Heart right ventricle (tissue), 16 donors: Measurements from ENCODE around the gene CLIC6. TPM values are rescaled to one million over a fixed set of nuclear protein-coding genes. Genes with fewer than 3 reads are reported as not detected.

Source experiments
- ATAC-seq, 8 donors: fragments of 200-7000 bp; cut with Tn5 transposase; one replicate each; pipeline ENCODE4 v1.9.1; 2020; ENCODE audit warnings: mild to moderate bottlenecking in 8 of 8, moderate library complexity in 8 of 8, moderate number of reproducible peaks in 1 of 8
- DNase-seq, 2 donors: peaks; one replicate each; pipeline ENCODE4 v3.0.0-alpha.2; 2020
- H3K27ac ChIP-seq, 10 donors: fragments of 200-600 bp; sonication (generic) in 2 of 10; one replicate each; pipeline versions ENCODE4 v1.5.0 to v1.8.0; 2020 to 2022; ENCODE audit warnings: mild to moderate bottlenecking in 3 of 10
- H3K27me3 ChIP-seq, 7 donors: fragments of 200-600 bp; one replicate each; pipeline ENCODE4 v1.8.0; 2021 to 2022; ENCODE audit warnings: mild to moderate bottlenecking in 2 of 7
- H3K36me3 ChIP-seq, 9 donors: fragments of 200-600 bp; sonication (generic) in 1 of 9; one replicate each; pipeline versions ENCODE4 v1.5.0 to v1.8.0; 2020 to 2022; ENCODE audit warnings: mild to moderate bottlenecking in 2 of 9
- H3K4me1 ChIP-seq, 9 donors: fragments of 200-600 bp; sonication (generic) in 1 of 9; one replicate each; pipeline versions ENCODE4 v1.5.0 to v1.8.0; 2020 to 2022; ENCODE audit warnings: mild to moderate bottlenecking in 4 of 9
- H3K4me3 ChIP-seq, 10 donors: fragments of 200-600 bp; sonication (generic) in 2 of 10; one replicate each; pipeline versions ENCODE4 v1.5.0 to v1.8.0; 2020 to 2022; ENCODE audit warnings: mild to moderate bottlenecking in 7 of 10, moderate library complexity in 2 of 10
- H3K9me3 ChIP-seq, 11 donors: fragments of 200-600 bp in 10 of 11; sonication (generic) in 2 of 11; one replicate each; pipeline versions ENCODE4 v1.5.0 to v1.8.0; 2013 to 2022; ENCODE audit warnings: mild to moderate bottlenecking in 2 of 11, control low read depth in 1 of 11, moderate library complexity in 1 of 11
- WGBS, 2 donors: extraction: QIAGEN DNeasy Blood & Tissue Kit; methylation state at CpG; one replicate each; pipeline ENCODE4 v1.1.7; 2013; ENCODE audit warnings: inconsistent platforms in 1 of 2; 5-methylcytosine and 5-hydroxymethylcytosine counted together
- intact Hi-C, 10 donors: fragments of 100-400 bp; cut with DNase I; formaldehyde crosslinking; loops; one replicate each; pipeline versions ENCODE4 v1.11.1 to v1.14.2; 2022
- polyA plus RNA-seq, 2 donors: library from polyadenylated mRNA; stranded (reverse); fragments of 200-250 nt; gene quantifications; one replicate each; pipeline ENCODE4 v1.2.3, GENCODE V29; 2013
- total RNA-seq, 10 donors: library from RNA; stranded (reverse); fragmentation: NEBNext Ultra II Directional in 3 of 10; extraction: Animal tissue kit (Norgen Biotek cat#: 25700) in 3 of 10; gene quantifications; one replicate each; pipeline versions ENCODE4 v1.2.1 to v1.2.4, GENCODE V29; 2021 to 2023
- TF ChIP-seq, protein P1 (sequence below), 9 donors: fragments of 200-600 bp; sonication (generic) in 2 of 9; IDR thresholded peaks; one replicate each; pipeline versions ENCODE4 v1.5.0 to v1.8.0; 2021 to 2022; ENCODE audit warnings: antibody characterized with exemption in 9 of 9, mild to moderate bottlenecking in 5 of 9, moderate library complexity in 1 of 9
- donor health status: Arrhythmogenic right ventricular cardiomyopathy.
- donor health status: ischemic (EF 13 %, LVEDD 7.1; RV severe dilation, severe dysfunction).
- donor health status: healthy with polysubstance abuse.
- donor health status: DM: no; HTN: yes; CAD: no.
- donor health status: DM: no; HTN: no; CAD: no.
- donor health status: ischemic (EF 25% LVEDD 6.9; RV normal size, moderate dysfunction).
- donor health status: ischemic (EF 25% LVEDD 5.7; RV mildly dilated, moderate dysfunction).
- donor health status: healthy.
- donor health status: DM: yes; HTN: yes; CAD: no.
- donor health status: Ischemic cardiomyopathy.
- donor health status: ischemic (EF 35%, LVEDD 5.7; RV mildly dilated, moderate dysfunction).
- donor health status: nonischemic (EF 11% LVEDD 7.7; RV severe dilation, severe dysfunction).
- donor health status: DM: yes; HTN: yes; CAD: no.
- donor health status: PGD.
- donor health status: ischemic (EF 29% LVEDD 5.4; RV normal size, mild dysfunction).
- donor health status: nonischemic (EF 23%, LVEDD 6.1; RV moderate dilation, normal function).

Gene CLIC6
- total and polyA plus RNA-seq, 12 donors = 0.21 to 8.1 (median 2.4) TPM

DNA sequence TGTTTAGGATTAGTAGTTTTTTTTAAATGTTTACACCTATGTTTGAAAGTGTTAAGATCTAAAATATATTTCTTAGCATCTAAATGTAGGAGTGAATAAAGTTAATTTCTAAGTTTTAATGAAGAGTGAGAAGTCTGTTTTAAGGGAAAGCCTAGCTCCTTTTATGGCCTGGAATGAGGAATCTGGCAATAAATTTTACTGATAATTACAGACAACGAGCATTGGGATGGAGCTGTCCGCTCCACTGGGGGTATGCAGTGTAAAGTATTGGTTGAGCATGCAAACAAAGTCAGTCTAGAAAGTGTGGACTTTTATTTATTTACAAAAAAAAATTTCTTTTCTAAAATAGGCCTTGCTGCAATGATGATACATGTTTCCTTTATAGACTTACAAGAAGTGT, 19.0 kb downstream of the CLIC6 start:
- Histone ChIP-seq H3K4me3 (no peak overlapping the region), H3K36me3 (no peaks in the 10 kb centered on the region), H3K4me1 (peaks cover 0 to 17% (median 5%) of the 10 kb centered on the region in 9 donors), H3K27me3 (peaks cover 0 to 18% (median 0%) of the 10 kb centered on the region in 7 donors), H3K27ac (no peak overlapping the region), H3K9me3 (no peaks in the 10 kb centered on the region)
- no peak for ATAC-seq
- WGBS, 2 donors = 84 to 85% methylated on average over 2 of the region's 2 CpGs
- intact Hi-C loops = loop anchor here in 1 of 10 donors (2.0 kb wide), 1 partner anchor 1341 kb away; no protein-coding TSS in a partner anchor
- TF ChIP-seq, protein P1, sequence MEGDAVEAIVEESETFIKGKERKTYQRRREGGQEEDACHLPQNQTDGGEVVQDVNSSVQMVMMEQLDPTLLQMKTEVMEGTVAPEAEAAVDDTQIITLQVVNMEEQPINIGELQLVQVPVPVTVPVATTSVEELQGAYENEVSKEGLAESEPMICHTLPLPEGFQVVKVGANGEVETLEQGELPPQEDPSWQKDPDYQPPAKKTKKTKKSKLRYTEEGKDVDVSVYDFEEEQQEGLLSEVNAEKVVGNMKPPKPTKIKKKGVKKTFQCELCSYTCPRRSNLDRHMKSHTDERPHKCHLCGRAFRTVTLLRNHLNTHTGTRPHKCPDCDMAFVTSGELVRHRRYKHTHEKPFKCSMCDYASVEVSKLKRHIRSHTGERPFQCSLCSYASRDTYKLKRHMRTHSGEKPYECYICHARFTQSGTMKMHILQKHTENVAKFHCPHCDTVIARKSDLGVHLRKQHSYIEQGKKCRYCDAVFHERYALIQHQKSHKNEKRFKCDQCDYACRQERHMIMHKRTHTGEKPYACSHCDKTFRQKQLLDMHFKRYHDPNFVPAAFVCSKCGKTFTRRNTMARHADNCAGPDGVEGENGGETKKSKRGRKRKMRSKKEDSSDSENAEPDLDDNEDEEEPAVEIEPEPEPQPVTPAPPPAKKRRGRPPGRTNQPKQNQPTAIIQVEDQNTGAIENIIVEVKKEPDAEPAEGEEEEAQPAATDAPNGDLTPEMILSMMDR (IDR thresholded peaks at IDR 0.05) = no peak
- DNase-seq = no peak

DNA sequence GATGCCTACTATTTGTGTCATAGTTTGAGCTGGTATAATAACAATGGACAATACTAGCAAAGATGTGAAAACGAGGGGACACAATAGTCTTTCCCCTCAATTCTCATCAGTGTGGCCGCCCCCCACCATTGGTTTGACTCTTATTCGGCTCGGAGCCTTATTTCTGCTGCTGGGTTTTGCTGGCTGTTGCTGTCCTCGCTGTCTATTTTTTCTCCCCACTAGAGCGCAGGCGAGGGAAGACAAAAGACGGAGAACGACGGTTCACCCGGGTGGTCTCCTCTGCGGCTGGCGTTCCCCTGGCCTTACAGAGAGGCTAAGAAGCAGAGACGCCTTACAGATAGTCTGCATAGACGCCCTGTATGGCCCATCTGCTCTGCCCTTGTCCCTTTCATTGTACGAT, 19.4 kb downstream of the CLIC6 start:
- no peak overlapping the region for H3K4me3 ChIP-seq
- H3K27ac ChIP-seq = no peak overlapping the region
- no peaks in the 10 kb centered on the region for H3K9me3 ChIP-seq
- peak in 1 of 8 donors; percentile 15 for ATAC-seq
- no peaks in the 10 kb centered on the region for H3K36me3 ChIP-seq
- DNase-seq = peak in 1 of 2 donors; percentile 38
- intact Hi-C loops = loop anchor here in 1 of 10 donors (2.0 kb wide), 1 partner anchor 1341 kb away; no protein-coding TSS in a partner anchor
- peaks cover 0 to 18% (median 0%) of the 10 kb centered on the region in 7 donors for H3K27me3 ChIP-seq
- TF ChIP-seq, protein P1 (IDR thresholded peaks at IDR 0.05) = peak in 5 of 9 donors; percentile 14 to 78 (median 57)
- peaks cover 0 to 17% (median 5%) of the 10 kb centered on the region in 9 donors for H3K4me1 ChIP-seq
- WGBS, 2 donors = 48 to 53% methylated on average over 16 of the region's 16 CpGs

DNA sequence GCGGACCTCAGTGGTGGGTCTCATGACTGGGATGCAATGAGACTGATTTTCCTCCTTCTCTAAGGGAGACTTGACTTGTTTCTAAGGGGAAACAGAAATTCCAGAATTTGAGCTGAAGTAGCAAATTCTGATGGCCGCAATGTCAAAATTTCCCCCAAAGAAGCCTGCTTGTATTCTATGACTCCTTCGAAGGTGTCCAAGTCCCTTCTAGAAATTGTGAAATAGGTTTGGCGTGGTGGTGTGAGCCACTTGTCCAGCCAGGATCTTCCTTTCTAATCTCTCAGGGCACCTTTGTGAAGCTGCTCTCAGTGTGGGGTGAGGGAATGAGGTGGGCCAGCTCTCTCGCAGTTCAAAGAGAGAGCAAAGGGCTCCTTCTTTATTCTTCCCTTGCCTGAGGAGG, 19.9 kb downstream of the CLIC6 start:
- Histone ChIP-seq H3K9me3 (no peaks in the 10 kb centered on the region), H3K27ac (no peak overlapping the region), H3K4me3 (no peak overlapping the region), H3K36me3 (no peaks in the 10 kb centered on the region), H3K4me1 (peaks cover 0 to 17% (median 5%) of the 10 kb centered on the region in 9 donors), H3K27me3 (peaks cover 0 to 18% (median 0%) of the 10 kb centered on the region in 7 donors)
- intact Hi-C loops = loop anchor here in 1 of 10 donors (2.0 kb wide), 1 partner anchor 1340 kb away; no protein-coding TSS in a partner anchor
- TF ChIP-seq, protein P1 (IDR thresholded peaks at IDR 0.05) = no peak
- ATAC-seq = no peak
- DNase-seq = no peak
- 94 to 98% methylated on average over 5 of the region's 5 CpGs for WGBS, 2 donors

DNA sequence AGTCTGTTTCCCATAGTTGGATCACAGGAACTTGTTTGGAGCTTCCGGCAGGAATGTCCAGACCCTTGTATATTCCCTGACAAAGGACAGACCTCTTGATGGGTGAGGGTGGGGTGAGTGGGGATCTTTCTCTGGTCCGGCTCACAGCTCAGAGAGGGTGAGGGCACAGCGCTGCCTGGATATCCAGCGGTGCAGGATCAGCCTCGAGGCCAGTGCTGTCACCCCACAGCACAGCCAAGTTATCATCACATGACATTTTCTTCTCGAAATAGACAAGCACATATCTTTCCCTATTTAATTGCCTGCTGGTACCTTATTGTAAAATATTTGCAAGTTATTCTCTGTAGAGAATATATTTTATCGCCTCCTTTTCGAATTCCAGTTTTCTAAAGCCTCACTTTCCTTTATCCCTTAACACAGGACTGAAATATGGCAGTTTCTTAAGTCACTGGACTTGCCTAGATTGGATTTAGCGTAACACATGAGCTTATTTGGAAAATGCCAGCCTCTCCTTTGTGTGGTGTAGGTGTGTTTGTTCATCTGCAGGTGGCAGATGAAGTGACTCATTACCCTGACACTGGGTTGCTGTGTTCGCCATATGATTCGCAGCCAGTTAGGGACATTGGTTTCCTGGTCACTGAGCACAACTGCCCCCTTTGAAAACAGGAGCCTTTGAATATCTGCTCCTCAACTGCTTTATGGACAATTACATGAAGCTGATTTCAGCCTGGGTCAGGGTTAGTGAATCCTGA, 21.4 kb downstream of the CLIC6 start:
- peak overlapping the region in 1 of 10 donors; percentile 4 for H3K27ac ChIP-seq
- ATAC-seq (peak in 7 of 8 donors; percentile 43 to 74 (median 65)), DNase-seq (no peak)
- no peaks in the 10 kb centered on the region for H3K36me3 ChIP-seq
- WGBS, 2 donors = 50 to 59% methylated on average over 11 of the region's 11 CpGs
- H3K27me3 ChIP-seq = peaks cover 0 to 18% (median 0%) of the 10 kb centered on the region in 7 donors
- peaks cover 0 to 11% (median 0%) of the 10 kb centered on the region in 11 donors for H3K9me3 ChIP-seq
- TF ChIP-seq, protein P1 (IDR thresholded peaks at IDR 0.05) = no peak
- H3K4me3 ChIP-seq = no peak overlapping the region
- intact Hi-C loops = loop anchor here in 5 of 10 donors (5.0 to 10.0 kb wide), 3 partner anchors 1245 to 1337 kb away; no protein-coding TSS in a partner anchor
- H3K4me1 ChIP-seq = peaks cover 0 to 17% (median 5%) of the 10 kb centered on the region in 9 donors
